Right atrium auricular region (tissue), 2 donors: ENCODE data around the gene MTURN. TPM values are rescaled to one million over a fixed set of nuclear protein-coding genes. Genes with fewer than 3 reads are reported as not detected.

Experiments
- DNase-seq: peaks from one replicate; pipeline ENCODE4 v3.0.0-alpha.2; 2019; ENCODE audit warnings: low spot score
- H3K27ac ChIP-seq, 2 donors: fragments of 200-600 bp; sonication (generic); 1 replicate in 1 of 2; 2 replicates in 1 of 2; pipeline ENCODE4 v1.5.1; 2016 to 2019
- H3K27me3 ChIP-seq, 2 donors: fragments of 200-600 bp; sonication (generic); one replicate each; pipeline versions ENCODE4 v1.5.1 to v1.6.0; 2017 to 2019
- H3K36me3 ChIP-seq: fragments of 200-600 bp; sonication (generic); one replicate; pipeline ENCODE4 v1.5.1; 2016
- H3K4me1 ChIP-seq, 2 donors: fragments of 200-600 bp; sonication (generic); one replicate each; pipeline versions ENCODE4 v1.5.1 to v1.6.0; 2017 to 2019
- H3K4me3 ChIP-seq, 2 donors: fragments of 200-600 bp; sonication (generic); 1 replicate in 1 of 2; 2 replicates in 1 of 2; pipeline ENCODE4 v1.5.1; 2017 to 2019; ENCODE audit warnings: mild to moderate bottlenecking in 1 of 2, moderate library complexity in 1 of 2
- H3K9me3 ChIP-seq, 2 donors: fragments of 200-600 bp; sonication (generic); one replicate each; pipeline ENCODE4 v1.5.1; 2019
- CTCF ChIP-seq, 2 donors: fragments of 200-600 bp; sonication (generic); IDR thresholded peaks; one replicate each; pipeline ENCODE4 v1.5.1; 2019; ENCODE audit warnings: antibody characterized with exemption in 2 of 2
- total RNA-seq, 2 donors: library from RNA; depleted of rRNA; stranded (reverse); fragments of >200 nt; gene quantifications; one replicate each; pipeline ENCODE4 v1.1.0, GENCODE V29; 2016

The MTURN gene
- total RNA-seq, 2 donors from 2014 or later, result 17.4 to 65.4 TPM

- no peaks in the 10 kb centered on the region for H3K9me3 ChIP-seq
- H3K36me3 ChIP-seq, result no peaks in the 10 kb centered on the region
- no peak overlapping the region for H3K4me3 ChIP-seq
- no peak for DNase-seq
- TF ChIP-seq CTCF (IDR thresholded peaks at IDR 0.05), result no peak
- no peaks in the 10 kb centered on the region for H3K27me3 ChIP-seq
- no peak overlapping the region for H3K27ac ChIP-seq
- peaks cover 0 to 53% of the 10 kb centered on the region in 2 donors for H3K4me1 ChIP-seq
Observed at GRCh38 chr7:30177965-30178364, 43.2 kb downstream of the MTURN start.

GRCh38 chr7:30178748-30179436, 44.1 kb downstream of the MTURN start:
- Histone ChIP-seq H3K9me3 (no peaks in the 10 kb centered on the region), H3K27me3 (no peaks in the 10 kb centered on the region), H3K4me3 (no peak overlapping the region), H3K36me3 (no peaks in the 10 kb centered on the region), H3K27ac (no peak overlapping the region), H3K4me1 (peaks cover 0 to 51% of the 10 kb centered on the region in 2 donors)
- no peak for DNase-seq
- TF ChIP-seq CTCF (IDR thresholded peaks at IDR 0.05), result no peak

DNA sequence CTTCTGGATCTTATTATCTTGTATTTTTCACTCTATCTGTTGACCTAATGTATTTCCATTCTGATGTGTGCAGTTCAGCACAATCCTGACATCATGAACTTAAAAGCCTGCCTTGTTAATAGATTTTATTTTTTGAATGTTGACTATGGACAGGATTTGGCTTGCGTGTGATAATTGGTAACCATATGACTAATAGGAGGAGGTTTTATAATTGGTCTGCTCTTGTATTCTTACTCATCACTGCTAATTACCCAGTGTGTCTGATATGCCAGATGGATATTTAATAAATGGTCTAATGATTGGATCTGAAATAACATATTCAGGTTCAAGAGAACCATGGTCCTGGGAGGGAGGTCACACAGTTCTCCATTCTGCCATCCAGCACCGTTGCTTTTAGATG, 45.9 kb downstream of the MTURN start:
- peaks cover 0 to 46% of the 10 kb centered on the region in 2 donors for H3K4me1 ChIP-seq
- no peak overlapping the region for H3K27ac ChIP-seq
- H3K27me3 ChIP-seq, result no peaks in the 10 kb centered on the region
- no peak overlapping the region for H3K4me3 ChIP-seq
- TF ChIP-seq CTCF (IDR thresholded peaks at IDR 0.05), result no peak
- H3K36me3 ChIP-seq, result no peaks in the 10 kb centered on the region
- DNase-seq, result no peak
- H3K9me3 ChIP-seq, result no peaks in the 10 kb centered on the region

DNA sequence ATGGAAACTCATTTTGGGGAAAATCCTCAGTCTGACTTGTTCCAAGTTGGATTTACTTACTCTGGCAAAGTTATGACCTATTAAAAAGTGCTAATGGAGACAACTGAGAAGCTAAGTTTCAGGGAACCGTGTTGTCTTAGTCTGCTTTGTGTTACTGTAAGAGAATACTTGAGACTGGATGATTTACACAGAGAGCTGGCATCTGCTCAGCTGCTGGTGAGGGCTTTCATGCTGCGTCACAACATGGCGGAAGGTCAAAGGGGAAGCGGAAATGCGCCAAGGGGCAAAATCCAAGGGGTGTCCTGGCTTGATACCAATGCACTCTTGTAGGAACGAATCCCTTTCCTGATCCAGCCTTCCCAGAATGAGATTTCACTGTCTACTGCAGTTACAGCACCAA, 46.4 kb downstream of the MTURN start:
- H3K4me1 ChIP-seq, result peaks cover 0 to 44% of the 10 kb centered on the region in 2 donors
- no peak for TF ChIP-seq CTCF (IDR thresholded peaks at IDR 0.05)

GRCh38 chr7:30181736-30182522, 47.1 kb downstream of the MTURN start:
- DNase-seq, result no peak
- Histone ChIP-seq H3K4me1 (peaks cover 0 to 38% of the 10 kb centered on the region in 2 donors), H3K27me3 (no peaks in the 10 kb centered on the region), H3K36me3 (no peaks in the 10 kb centered on the region), H3K4me3 (no peak overlapping the region), H3K9me3 (no peaks in the 10 kb centered on the region), H3K27ac (peak overlapping the region; percentile 24 to 44)
- no peak for TF ChIP-seq CTCF (IDR thresholded peaks at IDR 0.05)

More for the DNA sequence above, 46.4 kb downstream of the MTURN start:
- Histone ChIP-seq H3K27ac (peak overlapping the region in 1 of 2 donors; percentile 44), H3K4me3 (no peak overlapping the region), H3K9me3 (no peaks in the 10 kb centered on the region), H3K36me3 (no peaks in the 10 kb centered on the region), H3K27me3 (no peaks in the 10 kb centered on the region)
- DNase-seq, result no peak
